Ishikawa (cell line): ENCODE results near the gene TSGA10IP.

Experiments used
- CEBPB ChIP-seq: IDR thresholded peaks from 2 replicates; pipeline ENCODE4 v1.6.1; 2012
- CREB1 ChIP-seq: IDR thresholded peaks from 2 replicates; pipeline ENCODE4 v1.6.1; 2012; ENCODE audit warnings: low read depth
- EGR1 ChIP-seq: IDR thresholded peaks from 2 replicates; pipeline ENCODE4 v1.6.1; 2012
- EP300 ChIP-seq: IDR thresholded peaks from 2 replicates; pipeline ENCODE4 v1.6.1; 2012; ENCODE audit warnings: borderline replicate concordance
- FOXM1 ChIP-seq: IDR thresholded peaks from 2 replicates; pipeline ENCODE4 v1.6.1; 2012; ENCODE audit warnings: low read depth, borderline replicate concordance
- MAX ChIP-seq: IDR thresholded peaks from 2 replicates; pipeline ENCODE4 v1.6.1; 2012
- NFIC ChIP-seq: IDR thresholded peaks from 2 replicates; pipeline ENCODE4 v1.6.1; 2012
- RAD21 ChIP-seq: IDR thresholded peaks from 2 replicates; pipeline ENCODE4 v1.6.1; 2012; ENCODE audit warnings: low read depth
- REST ChIP-seq: IDR thresholded peaks from 2 replicates; pipeline ENCODE4 v1.6.1; 2012; ENCODE audit warnings: low read depth, mild to moderate bottlenecking
- TAF1 ChIP-seq: IDR thresholded peaks from 2 replicates; pipeline ENCODE4 v1.6.1; 2012; ENCODE audit warnings: low read depth, mild to moderate bottlenecking
- TCF12 ChIP-seq: IDR thresholded peaks from 2 replicates; pipeline ENCODE4 v1.6.1; 2012; ENCODE audit warnings: low read depth
- TEAD4 ChIP-seq: IDR thresholded peaks from 2 replicates; pipeline ENCODE4 v1.6.1; 2012
- USF1 ChIP-seq: IDR thresholded peaks from 2 replicates; pipeline ENCODE4 v1.6.1; 2012
- YY1 ChIP-seq: IDR thresholded peaks from 2 replicates; pipeline ENCODE4 v1.6.1; 2012; ENCODE audit warnings: low read depth
- ZBTB7A ChIP-seq: IDR thresholded peaks from 2 replicates; pipeline ENCODE4 v1.6.1; 2012; ENCODE audit warnings: low read depth

TSGA10IP gene

GRCh38 chr11:65958291-65958690, 13.0 kb downstream of the TSGA10IP start:
- no peak for TF ChIP-seq FOXM1

GRCh38 chr11:65958774-65959420, 13.6 kb downstream of the TSGA10IP start:
- TF ChIP-seq CEBPB: no peak
- no peak for TF ChIP-seq ZBTB7A
- no peak for TF ChIP-seq EP300

GRCh38 chr11:65960824-65961266, 15.6 kb downstream of the TSGA10IP start:
- TF ChIP-seq NFIC: no peak
- TF ChIP-seq TEAD4: no peak
- TF ChIP-seq USF1: no peak
- no peak for TF ChIP-seq REST
- TF ChIP-seq FOXM1: no peak
- TF ChIP-seq MAX: no peak
- no peak for TF ChIP-seq TAF1
- no peak for TF ChIP-seq YY1
- no peak for TF ChIP-seq CREB1
- no peak for TF ChIP-seq EGR1
- no peak for TF ChIP-seq CEBPB
- no peak for TF ChIP-seq TCF12
- no peak for TF ChIP-seq ZBTB7A

- peak; percentile 93 for TF ChIP-seq TAF1
- TF ChIP-seq CREB1: 0 out of 2 replicates have a peak, but pooled peaks have one; percentile 48
- peak; percentile 84 for TF ChIP-seq YY1
- 0 out of 2 replicates have a peak, but pooled peaks have one; percentile 12 for TF ChIP-seq USF1
- TF ChIP-seq TCF12: peak; percentile 84
- peak; percentile 41; the same call in 1 of the 2 replicates for TF ChIP-seq EP300
- no peak for TF ChIP-seq RAD21
- peak; percentile 78 for TF ChIP-seq MAX
- no peak for TF ChIP-seq NFIC
- no peak for TF ChIP-seq CEBPB
- TF ChIP-seq ZBTB7A: 0 out of 2 replicates have a peak, but pooled peaks have one; percentile 11
Observed at GRCh38 chr11:65961267-65962140, 16.2 kb downstream of the TSGA10IP start, which contains the start of gene SART1. Gene SART1, plus strand, starts transcription at chr11:65961734. Its CDS starts 47 bp downstream, at chr11:65961781.

GRCh38 chr11:65962141-65962564, 16.9 kb downstream of the TSGA10IP start:
- TF ChIP-seq EGR1: no peak
- no peak for TF ChIP-seq CREB1
- no peak for TF ChIP-seq YY1
- no peak for TF ChIP-seq NFIC
- TF ChIP-seq USF1: no peak
- TF ChIP-seq TCF12: no peak
- TF ChIP-seq TAF1: no peak

GRCh38 chr11:65964906-65965305, 19.6 kb downstream of the TSGA10IP start:
- TF ChIP-seq CREB1 (no peak), TEAD4 (no peak), EGR1 (no peak), RAD21 (no peak), MAX (no peak), FOXM1 (no peak), TAF1 (no peak), EP300 (no peak), NFIC (no peak), USF1 (no peak), ZBTB7A (no peak), YY1 (no peak), REST (no peak), CEBPB (no peak), TCF12 (no peak)
